ENCODE results near the gene TNFRSF8. TPM values are rescaled to one million over a fixed set of nuclear protein-coding genes. Genes with fewer than 3 reads are reported as not detected.

TNFRSF8 gene
- total RNA-seq, 1 experiment from 2014 or later: 0.13 TPM

GRCh38 chr1:12140016-12140415, 76.9 kb downstream of the TNFRSF8 start:
- no peaks in the 10 kb centered on the region for H3K9me3 ChIP-seq (ENCODE audit: control insufficient read depth, insufficient read depth, low read depth, low read length)
- ChIA-PET POLR2A (no interaction called here), CTCF (no interaction called here)
- H3K27me3 ChIP-seq (ENCODE audit: control insufficient read depth, insufficient read depth, low read length): no peaks in the 10 kb centered on the region
- TF ChIP-seq CTCF (IDR thresholded peaks at IDR 0.05): no peak
- no peak for TF ChIP-seq TCF7L2 (IDR thresholded peaks at IDR 0.05; ENCODE audit: low read depth, low read length)
- TF ChIP-seq REST (IDR thresholded peaks at IDR 0.05; ENCODE audit: insufficient read depth in 1 of 2, low read depth in 2 of 2, low read length in 1 of 2): no peak
- TF ChIP-seq POLR2AphosphoS5 (IDR thresholded peaks at IDR 0.05; ENCODE audit: low read depth, low read length): no peak
- no peak for TF ChIP-seq SIN3A (IDR thresholded peaks at IDR 0.05; ENCODE audit: borderline replicate concordance, insufficient read depth, low read depth, low read length)
- no peaks in the 10 kb centered on the region for H3K36me3 ChIP-seq (ENCODE audit: control insufficient read depth, insufficient read depth, low read length)
- no TSS peak for BruUV-seq (replicated peaks)
- in situ Hi-C loops (cut with HindIII; ENCODE audit: low pct_unique_long_range_greater_than_20kb, low sequenced_read_pairs) (no loop called here), intact Hi-C loops (cut with micrococcal nuclease; ENCODE audit: unreplicated experiment) (no loop called here)
- H3K27ac ChIP-seq (ENCODE audit: low read length): no peak overlapping the region
- no peak overlapping the region for H3K4me3 ChIP-seq (ENCODE audit: low read depth in 2 of 2, low read length in 2 of 2)
- no peak for DNase-seq (ENCODE audit: low read depth, low spot score)
- no peak for ATAC-seq
- H3K4me1 ChIP-seq (ENCODE audit: control insufficient read depth, insufficient read depth, low read length): peaks cover 12% of the 10 kb centered on the region

GRCh38 chr1:12140515-12141162, 77.5 kb downstream of the TNFRSF8 start:
- DNase-seq (ENCODE audit: low read depth, low spot score) (no peak), ATAC-seq (no peak)
- no peak overlapping the region for H3K27ac ChIP-seq (ENCODE audit: low read length)
- H3K36me3 ChIP-seq (ENCODE audit: control insufficient read depth, insufficient read depth, low read length): no peaks in the 10 kb centered on the region
- H3K9me3 ChIP-seq (ENCODE audit: control insufficient read depth, insufficient read depth, low read depth, low read length): no peaks in the 10 kb centered on the region
- TF ChIP-seq CTCF (IDR thresholded peaks at IDR 0.05): no peak
- no peak for TF ChIP-seq TCF7L2 (IDR thresholded peaks at IDR 0.05; ENCODE audit: low read depth, low read length)
- no peak for TF ChIP-seq POLR2AphosphoS5 (IDR thresholded peaks at IDR 0.05; ENCODE audit: low read depth, low read length)
- TF ChIP-seq REST (IDR thresholded peaks at IDR 0.05; ENCODE audit: insufficient read depth in 1 of 2, low read depth in 2 of 2, low read length in 1 of 2): no peak
- no peak for TF ChIP-seq SIN3A (IDR thresholded peaks at IDR 0.05; ENCODE audit: borderline replicate concordance, insufficient read depth, low read depth, low read length)
- CTCF ChIA-PET: no interaction called here
- H3K27me3 ChIP-seq (ENCODE audit: control insufficient read depth, insufficient read depth, low read length): no peaks in the 10 kb centered on the region
- H3K4me3 ChIP-seq (ENCODE audit: low read depth in 2 of 2, low read length in 2 of 2): no peak overlapping the region
- intact Hi-C loops (cut with micrococcal nuclease; ENCODE audit: unreplicated experiment) (no loop called here), in situ Hi-C loops (cut with HindIII; ENCODE audit: low pct_unique_long_range_greater_than_20kb, low sequenced_read_pairs) (no loop called here)
- H3K4me1 ChIP-seq (ENCODE audit: control insufficient read depth, insufficient read depth, low read length): peaks cover 11% of the 10 kb centered on the region
- POLR2A ChIA-PET: no interaction called here
- BruUV-seq (replicated peaks): no TSS peak

Measured in Panc1 (cell line).